Heart left ventricle (tissue), 13 donors: ENCODE data around the gene ACOXL.

Experiments used
- POLR2A ChIP-seq, 2 donors: fragments of 450-650 bp; IDR thresholded peaks; one replicate each; pipeline ENCODE4 v1.6.1; 2017; ENCODE audit warnings: antibody characterized with exemption in 2 of 2, mild to moderate bottlenecking in 2 of 2, moderate library complexity in 2 of 2
- TF ChIP-seq, protein P1 (sequence below), 12 donors: fragments of 200-600 bp; sonication (generic) in 4 of 12; IDR thresholded peaks; one replicate each; pipeline versions ENCODE4 v1.5.0 to v1.8.0; 2018 to 2022; ENCODE audit warnings: antibody characterized with exemption in 12 of 12, mild to moderate bottlenecking in 5 of 12
- donor health status: ischemic (EF 13 %, LVEDD 7.1; RV severe dilation, severe dysfunction).
- donor health status: DM: no; HTN: yes; CAD: no.
- donor health status: DM: no; HTN: no; CAD: no.
- donor health status: ischemic (EF 25% LVEDD 6.9; RV normal size, moderate dysfunction).
- donor health status: ischemic (EF 25% LVEDD 5.7; RV mildly dilated, moderate dysfunction).
- donor health status: ischemic (EF 35%, LVEDD 5.7; RV mildly dilated, moderate dysfunction).
- donor health status: nonischemic (EF 11% LVEDD 7.7; RV severe dilation, severe dysfunction).
- donor health status: DM: yes; HTN: yes; CAD: no.
- donor health status: PGD.
- donor health status: ischemic (EF 29% LVEDD 5.4; RV normal size, mild dysfunction).
- donor health status: nonischemic (EF 23%, LVEDD 6.1; RV moderate dilation, normal function).

DNA sequence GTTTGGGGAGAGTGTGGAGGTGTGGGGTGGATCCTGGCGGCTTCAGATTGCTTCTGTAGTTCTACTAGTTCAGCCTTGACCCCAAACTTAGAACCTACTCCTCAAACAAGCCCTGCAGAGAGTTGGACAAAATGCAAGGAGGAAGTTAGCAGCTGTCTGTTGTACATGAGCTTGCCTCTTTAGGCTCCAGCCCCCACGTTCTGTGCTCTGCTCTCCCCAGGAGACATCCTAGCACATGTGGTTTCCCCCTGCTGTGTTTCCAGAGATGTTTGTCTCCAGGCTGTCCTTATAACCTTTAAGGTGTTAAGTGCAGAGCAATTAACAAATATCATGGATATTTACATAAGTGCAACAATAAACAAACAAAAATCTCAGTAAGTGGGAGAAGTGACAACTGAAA, 111.1 kb downstream of the ACOXL start:
- TF ChIP-seq, protein P1, sequence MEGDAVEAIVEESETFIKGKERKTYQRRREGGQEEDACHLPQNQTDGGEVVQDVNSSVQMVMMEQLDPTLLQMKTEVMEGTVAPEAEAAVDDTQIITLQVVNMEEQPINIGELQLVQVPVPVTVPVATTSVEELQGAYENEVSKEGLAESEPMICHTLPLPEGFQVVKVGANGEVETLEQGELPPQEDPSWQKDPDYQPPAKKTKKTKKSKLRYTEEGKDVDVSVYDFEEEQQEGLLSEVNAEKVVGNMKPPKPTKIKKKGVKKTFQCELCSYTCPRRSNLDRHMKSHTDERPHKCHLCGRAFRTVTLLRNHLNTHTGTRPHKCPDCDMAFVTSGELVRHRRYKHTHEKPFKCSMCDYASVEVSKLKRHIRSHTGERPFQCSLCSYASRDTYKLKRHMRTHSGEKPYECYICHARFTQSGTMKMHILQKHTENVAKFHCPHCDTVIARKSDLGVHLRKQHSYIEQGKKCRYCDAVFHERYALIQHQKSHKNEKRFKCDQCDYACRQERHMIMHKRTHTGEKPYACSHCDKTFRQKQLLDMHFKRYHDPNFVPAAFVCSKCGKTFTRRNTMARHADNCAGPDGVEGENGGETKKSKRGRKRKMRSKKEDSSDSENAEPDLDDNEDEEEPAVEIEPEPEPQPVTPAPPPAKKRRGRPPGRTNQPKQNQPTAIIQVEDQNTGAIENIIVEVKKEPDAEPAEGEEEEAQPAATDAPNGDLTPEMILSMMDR (IDR thresholded peaks at IDR 0.05) = no peak
- no peak for TF ChIP-seq POLR2A (IDR thresholded peaks at IDR 0.05)
